Fibroblast of pulmonary artery (primary cell): ENCODE results near the gene CBLL2.
"Not testable (repeated sequence)": the region's sequence is repeated elsewhere in the genome, so short reads cannot be mapped to it uniquely, and the experiment has no call there.

Source experiments
- DNase-seq: peaks from one replicate; pipeline ENCODE4 v3.0.0-alpha.2; 2010; ENCODE audit warnings: low read depth
- H3K4me3 ChIP-seq: replicated peaks from 2 replicates; pipeline ENCODE4 v1.5.1; 2011; ENCODE audit warnings: low read depth, mild to moderate bottlenecking, control low read depth, low read length, moderate library complexity
- CTCF ChIP-seq: IDR thresholded peaks from 2 replicates; pipeline ENCODE4 v1.5.1; 2011; ENCODE audit warnings: mild to moderate bottlenecking, control low read depth, low read length, inconsistent platforms; ENCODE audit errors: missing control alignments

CBLL2 gene

GRCh38 chrX:22268706-22269105, 4.0 kb upstream of the CBLL2 start:
- no peak overlapping the region for H3K4me3 ChIP-seq
- DNase-seq: no peak
- TF ChIP-seq CTCF: no peak

GRCh38 chrX:22273714-22274317, 1.1 kb downstream of the CBLL2 start:
- no peak overlapping the region for H3K4me3 ChIP-seq
- DNase-seq: no peak
- no peak for TF ChIP-seq CTCF

- H3K4me3 ChIP-seq: no peak overlapping the region
- TF ChIP-seq CTCF: no peak
- no peak for DNase-seq
Measured at GRCh38 chrX:22276781-22277180, 4.1 kb downstream of the CBLL2 start.

GRCh38 chrX:22278375-22278774, 5.7 kb downstream of the CBLL2 start:
- no peak for DNase-seq
- TF ChIP-seq CTCF: no peak
- no peak overlapping the region for H3K4me3 ChIP-seq

- DNase-seq, H3K4me3 ChIP-seq: not testable (repeated sequence)
Measured at GRCh38 chrX:22289209-22289608, 16.5 kb downstream of the CBLL2 start.

- no peak for DNase-seq
- TF ChIP-seq CTCF: no peak
- no peak overlapping the region for H3K4me3 ChIP-seq
Measured at GRCh38 chrX:22296871-22297270, 24.2 kb downstream of the CBLL2 start.

GRCh38 chrX:22300130-22300529, 27.4 kb downstream of the CBLL2 start:
- peak; percentile 55 for DNase-seq
- no peak overlapping the region for H3K4me3 ChIP-seq
- TF ChIP-seq CTCF: no peak
